CD4-positive, alpha-beta T cell treated with Interferon alpha-2 for 1 hour (primary cell): ENCODE measurements around the gene CTNNA1.
"Not testable (repeated sequence)": the region's sequence is repeated elsewhere in the genome, so short reads cannot be mapped to it uniquely, and the experiment has no call there.

ENCODE experiments used
- DNase-seq, 2 donors: peaks; one replicate each; pipeline ENCODE4 v3.0.0-alpha.2; 2020 to 2022

CTNNA1 gene

DNA sequence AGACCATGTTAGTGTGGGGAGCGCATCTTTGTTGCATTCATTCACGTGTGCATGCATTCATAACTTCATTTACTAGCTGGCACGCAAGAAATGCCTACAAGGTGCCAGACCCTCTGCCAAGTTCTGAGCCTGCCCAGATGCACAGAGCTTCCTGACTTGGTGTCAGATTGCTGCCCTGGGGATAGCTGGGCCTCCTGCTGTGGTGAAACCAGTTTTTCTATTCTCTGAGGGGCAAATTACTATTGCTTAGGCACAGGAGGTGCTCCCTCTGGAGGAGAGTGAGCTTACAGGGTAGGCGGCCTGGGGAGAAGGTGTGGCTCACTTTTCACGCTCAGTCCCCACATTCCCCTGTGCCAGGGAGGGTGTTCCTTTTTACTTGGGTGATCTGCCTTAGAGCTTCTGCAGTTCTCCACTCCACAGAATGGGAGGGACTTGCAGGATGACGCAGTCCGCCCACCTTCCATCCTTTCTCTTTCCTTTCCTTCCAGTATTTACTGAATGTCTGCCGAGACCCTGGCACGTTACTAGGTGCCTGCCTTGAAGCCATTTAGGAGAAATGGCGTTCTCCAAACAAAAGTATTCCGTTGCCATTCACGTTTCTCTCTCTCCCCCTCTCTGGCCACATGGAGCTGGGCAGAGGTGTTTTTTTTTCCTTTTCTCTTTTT, 27.9 kb upstream of the CTNNA1 start:
- no peak for DNase-seq

DNA sequence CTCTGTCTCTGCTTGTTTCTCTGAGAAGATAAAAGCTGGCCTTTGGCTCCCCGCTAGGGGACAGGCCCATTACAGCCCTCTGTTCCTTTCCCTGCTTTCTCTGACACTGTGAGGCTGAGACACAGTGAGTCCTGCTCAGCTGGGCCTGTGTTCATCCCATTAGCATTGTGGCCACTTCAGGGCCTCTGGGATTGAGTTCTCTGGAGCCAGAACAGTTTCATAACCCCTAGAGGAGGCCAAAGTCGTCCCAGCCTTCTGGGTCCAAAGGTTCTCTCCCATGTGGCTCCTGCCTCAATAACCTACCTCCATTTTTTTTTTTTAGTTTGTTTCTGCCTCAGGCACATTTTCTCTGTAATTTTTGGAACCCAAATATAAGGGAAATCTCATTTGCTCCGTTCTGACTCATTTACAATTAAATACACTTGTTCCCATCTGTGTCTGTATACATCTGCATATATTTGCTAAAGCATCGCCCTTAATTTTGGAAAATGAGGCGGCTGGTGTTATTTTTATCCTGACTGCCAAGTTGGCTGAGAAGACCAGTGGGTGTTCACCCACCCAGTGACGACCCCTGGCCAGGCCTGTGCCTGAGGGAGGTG, 27.3 kb upstream of the CTNNA1 start:
- no peak for DNase-seq

DNA sequence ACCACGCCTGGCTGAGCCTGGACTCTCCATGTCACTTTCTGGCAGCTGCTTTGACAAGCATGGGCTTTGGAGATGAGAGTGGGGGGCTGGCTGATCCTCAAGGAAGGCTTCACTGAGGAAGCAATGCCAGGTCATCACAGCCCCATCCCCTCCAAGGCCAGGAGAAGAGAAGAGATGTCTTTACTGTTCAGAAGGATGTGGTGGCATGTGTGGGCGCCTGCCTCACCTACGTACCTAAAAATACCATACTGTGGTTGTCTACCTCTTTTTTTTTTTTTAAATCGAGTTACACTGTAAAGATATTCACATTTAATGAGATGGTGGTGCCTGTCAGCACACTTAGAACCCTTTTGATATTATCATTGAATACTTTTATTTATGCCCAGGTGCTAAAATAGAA, 26.4 kb upstream of the CTNNA1 start:
- no peak for DNase-seq

DNA sequence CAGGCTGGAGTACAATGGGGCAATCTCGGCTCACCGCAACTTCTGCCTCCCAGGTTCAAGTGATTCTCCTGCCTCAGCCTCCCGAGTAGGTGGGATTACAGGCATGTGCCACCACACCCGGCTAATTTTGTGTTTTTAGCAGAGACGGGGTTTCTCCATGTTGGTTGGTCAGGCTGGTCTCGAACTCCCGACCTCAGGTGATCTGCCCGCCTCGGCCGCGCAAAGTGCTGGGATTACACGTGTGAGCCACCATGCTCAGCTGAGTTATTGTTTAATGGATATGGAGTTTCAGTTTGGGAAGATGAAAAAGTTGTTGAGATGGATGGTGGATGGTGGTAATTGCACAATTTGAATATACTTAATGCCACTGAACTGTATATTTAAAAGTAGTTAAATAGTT, 22.7 kb upstream of the CTNNA1 start:
- DNase-seq, result not testable (repeated sequence)

DNA sequence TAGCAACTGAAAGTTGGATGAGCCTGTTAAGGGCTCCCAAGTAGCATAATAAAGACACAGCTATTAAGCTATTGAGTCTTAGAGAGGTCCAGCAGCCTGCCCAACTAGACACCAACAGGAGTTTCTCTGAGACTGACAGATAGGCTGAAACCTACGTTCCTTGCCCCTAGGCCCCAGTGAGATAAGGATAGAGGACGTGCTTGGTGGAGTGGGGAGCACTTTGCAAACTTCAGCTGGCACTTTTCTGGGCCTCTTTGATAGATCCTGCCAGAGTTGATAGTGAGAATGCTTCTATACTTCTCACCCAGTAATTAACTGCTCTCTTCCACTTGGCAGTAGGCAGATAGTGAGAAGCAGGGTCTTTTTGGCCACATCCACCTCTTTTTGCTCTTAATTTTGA, 20.8 kb upstream of the CTNNA1 start:
- DNase-seq, result no peak

DNA sequence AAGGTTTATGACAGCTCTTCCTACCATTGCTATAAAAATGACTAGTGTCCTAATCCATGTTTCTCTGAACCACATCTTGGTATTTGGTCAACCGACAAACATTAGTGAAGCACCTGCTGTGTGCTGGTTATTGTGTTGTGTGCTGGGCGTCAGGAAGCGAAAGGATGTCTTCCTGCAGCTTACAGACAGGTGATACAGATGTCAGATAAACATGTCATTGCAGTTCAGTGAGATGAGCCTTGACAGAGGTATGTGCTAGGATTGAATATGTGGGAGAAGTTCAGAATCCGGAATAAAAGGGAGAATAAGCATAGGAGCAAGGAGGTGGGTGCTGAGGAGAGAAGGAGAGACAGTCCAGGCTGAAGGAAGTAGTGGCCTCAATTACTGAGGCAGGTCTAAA, 20.3 kb upstream of the CTNNA1 start:
- DNase-seq, result no peak

DNA sequence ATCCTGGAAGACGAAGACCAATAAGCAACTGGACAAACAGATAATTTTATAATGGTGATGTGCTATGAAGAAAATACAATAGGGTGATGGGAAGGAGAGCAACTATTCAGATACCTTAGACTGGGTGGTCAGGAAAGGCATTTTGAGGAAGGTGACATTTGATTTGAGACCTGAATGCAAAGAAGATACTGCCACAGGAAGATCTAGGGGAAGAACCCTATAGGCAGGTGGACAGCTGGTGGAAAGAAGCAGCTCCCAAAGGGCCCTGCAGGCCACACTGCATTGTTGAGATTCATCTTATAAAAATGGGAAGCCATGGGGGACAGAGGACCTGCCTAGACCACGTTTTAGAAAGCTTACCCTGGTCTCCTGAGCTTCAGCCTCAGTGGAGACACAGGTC, 19.7 kb upstream of the CTNNA1 start:
- DNase-seq, result no peak

DNA sequence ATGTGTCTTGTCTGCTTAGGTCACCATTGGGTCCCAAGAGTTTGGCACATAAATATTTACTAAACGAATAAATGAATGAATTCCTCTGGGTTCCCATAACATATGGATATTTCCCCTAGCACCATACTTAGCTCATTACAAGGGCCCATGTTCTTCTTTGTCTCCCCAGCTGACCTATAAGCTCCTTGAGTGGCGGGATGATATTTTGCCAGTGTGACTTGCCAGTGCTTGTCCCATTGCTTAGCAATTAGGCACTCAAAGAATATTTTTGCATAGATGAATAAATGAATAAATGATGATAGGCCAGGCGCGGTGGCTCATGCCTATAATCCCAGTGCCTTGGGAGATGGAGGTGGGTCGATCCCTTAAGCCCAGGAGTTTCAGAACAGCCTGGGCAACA, 16.9 kb upstream of the CTNNA1 start:
- DNase-seq, result no peak

DNA sequence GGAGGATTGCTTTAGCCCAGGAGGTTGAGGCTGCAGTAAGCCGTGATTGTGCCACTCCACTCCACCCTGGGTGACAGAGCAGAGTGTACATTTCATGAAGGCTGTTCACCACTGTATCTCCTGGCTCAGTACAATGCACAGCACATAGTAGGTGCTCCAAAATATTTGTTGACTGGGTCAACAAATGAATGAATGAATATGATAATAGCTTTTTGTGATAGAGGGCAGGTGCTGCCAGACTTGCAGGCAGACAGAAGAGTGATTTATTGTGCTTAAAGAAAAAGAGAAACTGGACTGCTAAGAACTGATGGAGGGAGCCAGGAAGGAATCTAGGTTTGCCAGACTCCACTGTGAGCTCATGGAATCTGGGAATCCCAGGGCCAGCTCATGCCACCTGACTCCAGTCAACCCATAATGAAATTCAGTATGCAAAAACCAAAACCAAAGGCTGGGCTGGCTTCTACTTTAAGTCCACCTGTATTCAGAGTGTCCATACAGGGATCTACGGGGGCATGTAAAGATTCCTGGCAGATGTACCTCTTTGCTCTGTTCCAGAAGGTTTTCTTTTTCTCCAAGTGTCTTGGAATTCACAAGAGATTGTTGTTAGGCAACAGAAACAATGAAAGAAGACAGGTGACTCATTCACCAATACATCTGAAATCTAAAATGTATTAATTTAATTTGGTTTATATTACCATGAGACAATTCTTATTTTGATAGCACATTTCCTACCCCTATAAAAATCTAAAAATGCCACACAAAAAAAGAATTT, 15.5 kb upstream of the CTNNA1 start:
- no peak for DNase-seq

DNA sequence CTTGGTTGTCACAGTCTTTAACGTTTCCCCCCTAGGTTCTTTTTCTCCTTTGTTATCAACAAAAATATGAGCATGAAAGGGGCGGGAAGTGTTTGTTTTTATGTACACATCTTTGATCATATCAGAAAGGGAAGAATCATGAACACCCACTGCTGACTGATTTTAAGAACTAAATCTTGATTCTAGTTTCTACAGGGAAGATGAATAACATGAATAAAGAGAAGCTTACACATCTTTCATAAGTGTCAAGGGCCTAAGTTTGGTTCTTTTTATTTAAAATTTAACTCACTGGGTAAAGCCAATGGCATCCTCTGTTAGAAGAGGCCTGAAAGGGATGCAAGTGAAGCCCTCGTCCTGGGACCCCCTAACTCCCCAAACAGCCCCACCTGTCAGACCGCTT, 14.8 kb upstream of the CTNNA1 start:
- no peak for DNase-seq

DNA sequence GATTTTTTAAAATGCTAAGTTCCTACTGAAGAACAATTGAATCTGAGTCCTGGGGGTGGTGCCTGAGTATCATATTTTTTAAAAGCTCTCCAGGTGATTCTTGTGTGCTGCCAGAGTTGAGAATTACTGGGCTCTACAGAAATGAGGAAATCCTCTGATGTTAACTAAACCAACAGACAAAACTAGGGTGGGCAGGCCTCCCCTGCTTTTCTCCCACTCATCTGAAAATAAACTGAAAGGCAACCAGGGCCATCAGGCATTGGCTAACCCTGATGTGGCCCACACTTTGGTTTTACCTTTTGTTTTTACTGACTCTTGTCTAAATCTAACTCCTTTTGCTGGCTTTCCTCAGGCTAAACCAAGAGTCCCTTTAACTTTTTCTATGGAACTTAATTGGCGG, 13.3 kb upstream of the CTNNA1 start:
- no peak for DNase-seq

DNA sequence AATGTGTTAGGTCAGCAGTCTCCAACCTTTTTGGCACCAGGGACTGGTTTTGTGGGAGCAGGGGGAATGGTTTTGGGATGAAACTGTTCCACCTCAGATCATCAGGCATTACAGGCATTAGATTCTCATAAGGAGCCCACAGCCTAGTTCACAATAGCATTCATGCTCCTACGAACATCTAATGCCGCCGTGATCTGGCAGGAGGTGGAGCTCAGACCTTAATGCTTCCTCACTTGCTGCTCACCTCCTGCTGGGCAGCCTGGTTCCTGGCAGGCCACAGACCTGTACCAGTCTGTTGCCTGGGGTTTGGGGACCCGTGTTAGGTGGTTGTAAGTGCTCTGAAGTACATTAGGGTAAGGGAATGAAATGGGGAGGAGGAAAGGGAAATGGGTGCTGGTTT, 9.7 kb upstream of the CTNNA1 start:
- DNase-seq, result no peak

DNA sequence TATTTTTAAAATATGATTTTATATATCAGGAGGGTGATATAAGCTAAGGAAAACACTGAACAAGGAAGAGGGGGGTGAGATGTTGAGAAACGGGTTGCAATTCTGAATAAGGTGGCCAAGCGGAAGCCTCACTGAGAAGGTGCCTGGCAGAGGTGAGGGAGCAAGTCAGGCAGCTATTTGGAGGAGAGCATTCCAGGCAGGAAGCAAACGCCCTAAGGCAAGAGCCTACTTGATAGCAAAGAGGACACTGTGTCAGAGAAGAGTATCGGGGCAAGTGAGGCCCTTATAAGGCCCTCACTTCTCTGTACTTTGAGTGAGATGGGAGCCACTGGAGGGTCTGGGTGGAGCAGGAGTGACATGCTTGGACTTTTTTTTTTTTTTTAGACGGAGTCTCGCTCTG, 8.0 kb upstream of the CTNNA1 start:
- no peak for DNase-seq

DNA sequence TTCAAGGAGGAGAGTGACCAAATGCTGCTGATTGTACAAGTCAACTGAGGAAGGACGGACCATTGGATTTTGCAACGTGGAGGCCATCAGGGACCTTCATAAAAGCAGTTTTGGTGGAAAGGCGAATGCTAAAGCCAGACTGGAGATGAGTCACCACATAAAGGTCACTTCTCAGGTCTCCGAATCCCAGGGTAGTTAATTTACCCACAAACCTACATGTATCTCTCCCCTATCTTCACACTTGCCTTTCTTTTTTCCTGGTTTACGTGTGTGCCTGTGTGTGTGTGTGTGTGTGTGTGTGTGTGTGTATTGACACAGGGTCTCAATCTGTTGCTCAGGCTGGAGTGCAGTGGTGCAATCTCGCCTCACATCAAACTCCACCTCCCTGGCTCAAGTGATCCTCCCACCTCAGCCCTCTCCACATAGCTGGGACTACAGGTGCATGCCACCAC, 4.6 kb upstream of the CTNNA1 start:
- no peak for DNase-seq

DNA sequence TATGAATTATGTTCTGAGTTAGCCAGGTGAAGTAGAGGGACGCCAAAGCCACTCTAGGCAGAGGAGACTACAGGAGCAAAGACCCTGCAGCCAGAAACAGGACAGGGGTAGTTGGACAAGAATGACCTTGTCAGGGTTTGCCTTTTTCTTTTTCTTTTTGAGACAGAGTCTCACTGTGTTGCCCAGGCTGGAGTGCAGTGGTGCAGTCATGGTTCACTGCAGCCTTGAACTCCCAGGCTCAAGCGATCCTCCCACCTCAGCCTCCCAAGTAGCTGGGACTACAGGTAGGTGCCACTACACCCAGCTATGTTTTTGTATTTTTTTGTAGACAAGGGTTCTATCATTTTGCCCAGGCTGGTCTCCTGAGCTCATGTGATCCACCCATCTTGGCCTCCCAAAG, 1.9 kb upstream of the CTNNA1 start:
- DNase-seq, result not testable (repeated sequence)

DNA sequence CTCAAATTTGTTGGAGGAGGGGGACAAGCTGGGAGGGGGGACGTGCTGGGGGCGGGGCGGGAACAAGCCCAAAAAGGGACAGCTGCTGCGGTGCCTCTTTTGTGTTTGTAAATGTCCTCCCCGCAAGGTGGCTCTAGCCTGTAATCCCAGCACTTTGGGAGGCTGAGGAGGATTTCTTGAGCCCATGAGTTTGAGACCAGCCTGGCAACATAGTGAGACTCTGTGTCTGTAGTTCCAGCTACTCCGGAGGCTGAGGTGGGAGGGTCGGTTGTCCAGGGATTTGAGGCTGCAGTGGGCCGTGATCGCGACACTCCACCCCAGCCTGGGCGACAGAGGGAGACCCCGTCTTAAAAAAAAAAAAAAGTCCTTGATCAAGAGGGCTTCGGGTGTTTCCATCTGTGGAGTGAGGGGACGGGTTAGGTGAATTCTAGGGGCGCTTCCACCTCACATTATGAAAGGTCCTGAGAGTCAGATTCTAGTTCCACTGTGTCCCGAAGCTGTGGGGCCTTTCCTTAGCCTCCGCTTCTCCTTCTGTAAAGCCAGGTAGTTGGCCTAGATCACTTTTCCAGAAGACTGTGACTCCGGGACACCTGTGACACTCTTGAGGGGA, 779 bp upstream of the CTNNA1 start:
- DNase-seq, result no peak

DNA sequence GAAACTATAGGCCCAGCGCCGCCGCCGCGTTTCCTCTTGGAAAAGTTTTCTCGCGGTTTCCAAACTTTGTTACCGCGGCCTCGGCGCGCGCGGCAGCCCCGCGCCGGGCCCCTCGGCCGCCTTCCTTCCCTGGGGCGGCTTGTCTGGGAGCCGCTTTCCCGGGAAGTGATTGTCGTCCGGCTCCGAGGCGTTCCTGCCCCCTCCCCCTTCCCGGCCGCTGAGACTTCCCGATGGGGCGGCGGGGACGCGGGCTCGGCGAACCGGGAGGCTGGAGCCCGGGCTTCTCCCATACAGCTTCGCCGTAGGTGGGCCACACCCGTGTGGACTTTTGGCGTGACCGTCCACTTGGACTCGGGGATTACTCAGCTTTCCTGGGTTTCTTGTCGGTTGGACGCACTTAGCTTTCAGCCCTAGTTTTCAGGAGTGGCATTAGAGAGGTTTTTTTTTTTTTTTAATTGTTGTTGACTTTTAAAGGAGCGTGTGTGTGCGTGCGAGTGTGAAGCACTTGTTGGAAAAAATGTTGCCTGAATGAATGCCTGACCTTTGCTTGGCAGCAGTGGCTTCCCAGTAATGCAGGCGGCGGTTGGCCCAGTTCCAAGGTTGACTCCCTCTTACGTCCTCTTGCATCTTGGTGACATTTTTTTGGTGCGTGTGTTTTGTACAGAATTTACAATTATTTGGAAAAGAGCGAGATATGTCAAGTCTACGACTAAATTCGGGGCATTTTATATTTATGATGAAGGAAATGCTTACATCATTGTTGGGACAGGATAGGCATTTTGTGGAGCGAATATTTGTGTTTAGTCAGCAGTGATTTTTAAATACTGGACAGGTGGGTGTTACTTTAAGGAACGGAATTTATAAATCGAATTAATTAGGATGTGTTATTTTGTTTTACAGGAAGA, 821 bp downstream of the CTNNA1 start:
- DNase-seq, result peak; percentile 29 to 50

DNA sequence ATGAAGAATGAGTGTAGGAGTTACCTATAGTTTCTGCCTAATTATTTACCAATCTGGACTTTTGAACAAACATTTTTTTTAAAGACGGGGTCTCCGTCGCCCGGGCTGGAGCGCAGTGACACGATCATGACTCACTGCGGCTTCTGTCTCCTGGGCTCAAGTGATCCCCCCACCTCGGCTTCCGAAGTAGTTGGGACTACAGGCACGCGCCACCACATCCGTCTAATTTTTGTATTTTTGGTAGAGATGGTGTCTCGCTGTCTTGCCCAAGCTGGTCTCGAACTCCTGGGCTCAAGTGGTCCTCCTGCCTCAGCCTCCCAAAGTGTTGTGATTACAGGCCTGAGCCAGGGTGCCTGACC, 1.5 kb downstream of the CTNNA1 start:
- no peak for DNase-seq

DNA sequence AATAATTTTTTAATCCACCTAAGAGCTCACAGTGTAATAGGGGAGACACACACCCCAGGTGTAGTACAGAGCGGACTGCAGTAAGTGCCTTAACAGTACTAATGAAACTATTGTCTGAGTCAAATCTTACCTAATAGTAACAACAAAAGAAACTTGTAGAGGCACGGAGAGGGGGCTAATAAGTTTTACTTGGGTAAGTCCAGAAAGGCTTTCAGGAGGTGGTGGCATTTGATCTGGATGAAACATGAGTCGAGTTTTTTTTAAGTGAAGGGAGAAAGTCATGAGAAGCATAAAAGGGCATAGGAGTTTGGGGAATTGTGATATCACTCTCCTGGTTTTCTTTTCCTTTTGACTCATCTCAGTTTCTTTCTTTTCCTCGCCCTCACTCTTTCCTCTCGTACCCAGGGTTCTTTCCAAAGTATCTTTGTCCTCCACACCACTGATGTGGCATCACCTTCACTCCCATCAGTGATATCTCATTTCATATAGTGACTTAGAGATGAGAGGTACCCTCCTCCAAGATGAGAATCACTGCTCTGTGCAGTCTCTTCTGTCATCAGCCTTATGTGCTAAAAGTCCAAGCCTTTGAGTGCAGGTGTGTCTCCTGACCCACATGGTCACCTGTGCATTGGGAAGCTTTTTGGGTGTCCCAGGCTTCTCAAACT, 2.0 kb downstream of the CTNNA1 start:
- DNase-seq, result no peak

DNA sequence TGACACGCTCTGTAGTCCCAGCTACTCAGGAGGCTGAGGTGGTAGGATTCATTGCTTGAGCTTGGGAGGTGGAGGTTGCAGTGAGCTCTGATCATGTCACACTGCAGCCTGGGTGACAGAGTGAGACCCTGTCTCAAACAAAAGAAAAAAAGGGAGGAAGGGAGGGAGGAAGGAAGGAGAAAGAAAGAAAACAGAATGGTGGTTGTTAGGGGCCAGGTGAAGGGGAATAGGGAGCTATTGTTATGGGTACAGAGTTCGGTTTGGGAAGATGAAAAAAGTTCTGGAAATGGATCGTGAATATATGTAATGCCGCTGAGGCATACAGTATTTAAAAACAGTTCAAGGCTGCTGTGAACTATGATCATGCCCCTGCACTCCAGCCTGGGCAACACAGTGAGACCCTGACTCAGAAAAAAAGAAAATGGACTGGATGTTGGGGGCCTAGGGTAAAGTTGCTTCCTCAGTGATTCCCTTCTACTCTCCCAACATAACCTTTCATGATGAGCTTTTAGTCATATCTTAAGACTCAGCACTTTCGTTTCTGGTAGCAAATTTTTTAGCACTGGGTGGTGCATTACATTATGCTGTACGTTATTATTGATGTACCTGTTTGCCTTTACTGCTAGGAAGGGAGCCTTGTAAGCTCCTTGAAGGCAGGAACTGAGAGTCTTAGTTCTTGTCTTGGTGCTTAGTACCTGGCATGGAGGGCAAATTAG, 4.0 kb downstream of the CTNNA1 start:
- no peak for DNase-seq

DNA sequence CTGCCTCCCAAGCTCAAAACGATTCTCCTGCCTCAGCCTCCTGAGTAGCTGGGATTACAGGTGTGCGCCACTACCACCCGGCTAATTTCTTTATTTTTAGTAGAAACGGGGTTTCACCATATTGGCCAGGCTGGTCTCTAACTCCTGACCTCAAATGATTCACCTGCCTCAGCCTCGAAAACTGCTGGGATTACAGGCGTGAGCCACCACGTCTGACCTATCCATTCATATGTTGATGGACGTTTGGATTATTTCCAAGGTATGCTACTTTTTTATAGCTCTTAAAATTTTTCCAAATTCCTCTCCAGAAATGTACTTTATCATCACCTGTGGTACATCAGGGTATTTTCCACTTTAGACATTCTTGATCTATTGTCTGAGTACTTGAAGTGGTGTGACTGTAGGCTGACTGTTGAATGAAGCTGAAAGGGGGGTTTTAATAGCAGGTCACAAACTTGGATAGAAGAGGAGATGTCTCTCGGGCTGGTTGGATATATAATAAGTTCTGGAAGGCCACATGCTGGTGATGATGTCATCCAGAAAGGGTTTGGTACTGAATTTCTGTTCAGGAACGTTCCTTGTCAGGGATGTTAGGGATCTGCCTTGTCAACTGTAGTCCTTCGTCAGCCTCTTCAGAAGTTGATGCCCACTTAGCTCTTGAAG, 7.4 kb downstream of the CTNNA1 start:
- no peak for DNase-seq
